ENCODE results near the gene CLDN24.

Gene CLDN24

GRCh38 chr4:183320211-183321059 lies 1.8 kb downstream of the CLDN24 start, which contains the start of gene CLDN22:
Gene CLDN22 (minus strand): TSS chr4:183320276. CDS start chr4:183320218, 58 bp downstream.
- DNase-seq = no peak

GRCh38 chr4:183318656-183319055 lies 3.6 kb downstream of the CLDN24 start:
- no peak for DNase-seq

DNA sequence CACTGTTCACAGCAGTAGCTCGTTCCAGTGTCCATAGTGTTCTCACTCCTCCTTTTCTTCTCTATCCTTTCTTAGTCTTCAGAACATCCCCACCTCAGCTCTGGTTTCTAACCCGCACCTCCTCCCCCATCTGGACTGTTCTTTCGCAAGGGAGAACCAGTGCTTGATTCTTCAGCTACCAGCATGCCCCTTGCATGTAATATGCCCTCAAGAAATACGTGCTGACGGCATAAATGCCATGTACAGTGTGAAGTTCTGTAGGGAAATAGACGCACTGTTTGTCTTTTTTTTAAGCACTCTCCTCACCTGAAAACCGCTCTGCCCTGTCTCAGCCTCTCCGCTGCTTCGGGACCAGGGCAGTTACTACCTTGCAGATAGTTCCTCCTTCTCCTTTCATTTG lies 7.4 kb downstream of the CLDN24 start:
- no peak for DNase-seq

- DNase-seq = no peak
Measured at GRCh38 chr4:183314336-183314735, 7.9 kb downstream of the CLDN24 start.

DNA sequence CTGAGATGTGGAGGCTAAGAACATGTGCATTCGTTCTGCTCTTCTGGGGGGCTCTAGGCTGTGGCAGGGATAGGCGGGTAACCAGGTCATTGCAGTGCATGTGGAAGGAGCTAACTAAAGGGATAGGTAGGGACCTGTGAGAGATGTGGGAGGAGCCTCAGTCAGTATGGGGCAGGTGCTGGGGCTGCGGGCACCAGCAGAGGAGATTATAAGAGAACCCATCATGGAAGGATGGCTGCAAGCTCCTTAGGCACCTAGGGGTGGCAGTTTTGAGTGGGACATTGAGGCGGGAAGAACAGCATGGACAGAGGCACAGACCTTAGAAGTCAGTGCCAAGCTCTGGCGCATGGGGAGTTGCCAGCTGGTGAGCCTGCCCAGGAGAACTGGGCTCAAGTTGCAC lies 9.4 kb downstream of the CLDN24 start:
- no peak for DNase-seq

GRCh38 chr4:183306811-183307210 lies 15.4 kb downstream of the CLDN24 start:
- peak; percentile 44 for DNase-seq

GRCh38 chr4:183304538-183304937 lies 17.7 kb downstream of the CLDN24 start:
- DNase-seq = no peak

DNA sequence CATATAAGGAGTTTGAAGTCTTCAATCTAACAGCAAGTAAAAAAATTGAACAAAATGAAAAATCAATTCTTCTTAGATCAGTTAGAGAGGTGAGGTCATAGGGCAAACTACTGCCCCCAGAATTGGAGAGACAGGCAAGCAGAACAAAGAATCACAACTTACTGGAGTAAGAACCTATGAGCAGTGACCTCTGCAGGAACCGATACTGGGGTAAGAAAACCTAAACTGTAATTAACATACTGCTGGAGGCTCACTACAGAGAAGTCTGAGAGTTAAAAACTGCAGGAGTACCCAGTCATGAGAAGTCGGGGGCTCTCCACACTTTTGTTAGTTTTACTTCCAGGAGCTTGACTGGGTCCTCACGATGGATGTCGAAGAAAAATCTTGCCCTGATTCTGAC lies 18.2 kb downstream of the CLDN24 start:
- no peak for DNase-seq

DNA sequence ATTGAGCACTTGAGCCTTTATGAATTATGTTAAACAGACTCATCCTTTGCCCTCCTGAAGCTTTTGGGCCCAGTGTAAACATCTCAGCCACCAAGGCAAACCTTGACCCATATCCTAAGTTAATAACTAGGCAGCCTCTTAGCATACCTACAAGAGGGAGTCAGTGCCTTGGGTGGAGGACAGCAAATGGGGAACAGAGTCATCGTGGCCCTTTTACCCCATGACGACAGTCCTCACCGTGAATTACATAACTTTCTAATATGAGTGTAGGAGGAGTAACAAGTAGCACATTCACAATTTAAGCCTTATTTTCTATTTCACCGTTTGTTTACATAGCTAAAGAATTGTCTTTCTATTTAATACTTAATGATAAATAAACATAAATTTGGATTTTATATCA lies 18.9 kb downstream of the CLDN24 start:
- no peak for DNase-seq

GRCh38 chr4:183300655-183301054 lies 21.6 kb downstream of the CLDN24 start:
- no peak for DNase-seq

GRCh38 chr4:183300070-183300469 lies 22.2 kb downstream of the CLDN24 start:
- DNase-seq = no peak

GRCh38 chr4:183299464-183299863 lies 22.8 kb downstream of the CLDN24 start:
- DNase-seq = no peak

GRCh38 chr4:183297675-183298074 lies 24.6 kb downstream of the CLDN24 start:
- DNase-seq = no peak

DNA sequence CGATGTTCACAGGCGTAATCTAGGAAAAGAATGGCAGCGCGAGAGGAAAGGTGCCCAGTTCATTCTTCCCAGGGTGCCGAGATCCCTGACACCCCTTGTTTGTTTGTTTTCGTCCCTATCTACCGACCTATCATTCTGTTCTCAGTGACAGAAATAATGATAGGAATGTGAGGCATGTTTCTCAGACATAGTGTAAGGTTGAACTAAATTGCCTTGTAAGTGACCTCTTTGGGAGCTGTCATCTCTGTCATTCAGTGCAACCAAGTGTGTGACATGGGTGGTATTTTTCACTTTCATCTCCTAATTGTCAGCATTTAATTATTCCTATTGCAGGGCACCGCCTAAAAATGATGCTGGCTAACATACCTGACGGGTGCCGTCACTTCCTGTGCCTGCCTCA lies 26.5 kb downstream of the CLDN24 start:
- no peak for DNase-seq

GRCh38 chr4:183291070-183291469 lies 31.2 kb downstream of the CLDN24 start:
- DNase-seq = no peak

GRCh38 chr4:183289688-183290087 lies 32.5 kb downstream of the CLDN24 start:
- DNase-seq = no peak

DNA sequence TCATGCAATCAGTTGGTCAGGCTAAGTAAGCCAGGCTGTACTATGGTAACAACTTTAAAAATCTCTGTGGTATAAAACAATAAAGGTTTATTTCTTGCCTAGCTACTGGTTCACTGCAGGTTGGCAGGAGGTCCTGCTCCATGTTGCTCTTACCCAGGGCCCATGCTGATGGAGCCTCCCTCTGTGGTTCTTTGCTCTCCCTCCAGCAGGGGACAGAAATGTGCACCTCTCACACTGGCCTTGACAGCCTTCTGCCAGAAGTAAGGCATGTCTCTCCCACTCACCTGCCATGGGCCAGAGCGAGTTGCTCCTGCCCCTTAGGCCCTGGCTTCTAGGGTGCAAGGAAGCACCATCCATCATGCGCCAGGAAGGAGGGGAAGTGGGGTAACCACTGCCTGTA lies 33.3 kb downstream of the CLDN24 start:
- DNase-seq = no peak

DNA sequence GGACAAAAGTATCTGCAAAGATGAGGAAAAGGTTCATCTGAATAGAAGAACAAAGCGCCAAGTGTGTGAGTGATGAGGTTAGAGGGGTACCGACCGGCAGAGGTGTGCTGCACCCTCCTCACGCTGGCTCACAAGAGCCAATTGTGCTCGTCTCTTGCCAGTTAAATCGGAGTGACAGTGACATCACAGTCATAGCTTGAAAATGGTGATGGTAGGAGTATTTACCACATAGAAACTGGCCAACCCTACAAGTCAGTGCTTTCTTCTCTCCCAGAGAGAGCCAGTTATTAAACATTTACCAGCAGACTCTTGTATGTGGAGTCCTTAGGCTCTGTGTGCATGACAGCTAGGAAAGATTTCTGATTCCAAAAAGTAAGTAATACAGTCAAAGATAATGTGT lies 34.5 kb downstream of the CLDN24 start:
- DNase-seq = no peak

- no peak for DNase-seq
Measured at GRCh38 chr4:183287309-183287659, 34.9 kb downstream of the CLDN24 start.

GRCh38 chr4:183286590-183287308 lies 35.5 kb downstream of the CLDN24 start:
- DNase-seq = no peak

GRCh38 chr4:183285886-183286285 lies 36.3 kb downstream of the CLDN24 start:
- no peak for DNase-seq

- no peak for DNase-seq
Measured at GRCh38 chr4:183284965-183285364, 37.3 kb downstream of the CLDN24 start.

DNA sequence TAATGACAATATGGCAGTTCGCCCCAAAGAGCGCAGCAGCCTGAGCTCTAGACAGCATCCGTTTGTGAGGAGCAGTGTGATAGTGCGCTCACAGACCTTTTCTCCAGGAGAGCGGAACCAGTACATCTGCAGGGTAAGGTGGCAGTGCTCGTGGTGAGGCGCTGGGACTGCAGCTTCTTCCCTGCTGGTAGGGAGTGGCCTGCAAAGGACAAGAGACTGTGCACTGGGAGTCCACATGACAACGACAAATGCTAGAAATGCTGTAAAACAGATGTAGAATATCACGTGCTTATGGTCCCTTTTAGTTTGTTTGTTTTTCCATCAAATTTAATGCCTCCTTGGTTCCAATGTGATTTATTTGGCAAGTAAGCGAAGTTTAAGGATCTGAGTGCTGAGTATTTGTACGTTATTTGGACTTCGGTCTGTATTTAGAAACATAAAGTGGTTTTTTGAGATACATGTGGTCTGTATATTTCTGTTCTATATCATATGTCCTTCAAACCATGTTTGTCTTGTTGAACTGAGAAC lies 37.9 kb downstream of the CLDN24 start:
- DNase-seq = no peak

DNA sequence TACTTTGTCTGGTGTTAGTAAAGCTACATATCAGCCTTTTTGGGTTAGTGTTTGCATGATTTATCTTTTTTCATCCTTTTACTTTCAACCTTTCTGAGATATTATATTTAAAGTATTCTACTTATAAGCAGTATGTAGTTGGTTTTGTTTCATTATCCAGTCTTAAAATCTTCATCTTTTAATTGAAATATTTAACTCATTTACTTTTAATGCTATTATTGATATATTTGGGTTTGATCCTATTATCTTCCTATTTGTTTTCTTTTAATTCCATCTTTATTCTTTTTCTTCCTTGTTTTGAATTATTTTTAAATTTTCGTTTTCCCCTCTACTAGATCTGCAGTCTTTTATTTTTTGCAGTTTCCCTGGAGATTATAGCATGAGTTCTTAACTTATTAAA lies 46.1 kb downstream of the CLDN24 start:
- DNase-seq = no peak

Measured in NCI-H748 treated with DMSO at 0.1 percent for 48 hours (cell line).